Liver (tissue), 9 donors: Measurements from ENCODE around the gene LRRC4. TPM values are rescaled to one million over a fixed set of nuclear protein-coding genes. Genes with fewer than 3 reads are reported as not detected.

Experiments used
- DNase-seq: peaks from one replicate; pipeline ENCODE4 v3.0.0-alpha.2; 2017; ENCODE audit warnings: low spot score
- H3K27ac ChIP-seq, 2 donors: one replicate each; pipeline ENCODE4 v1.7.0; 2013; ENCODE audit warnings: inconsistent platforms in 2 of 2, low read length in 2 of 2, control low read depth in 1 of 2, low read depth in 1 of 2, mild to moderate bottlenecking in 1 of 2
- H3K27me3 ChIP-seq, 4 donors: one replicate each; pipeline versions ENCODE4 v1.6.1 to v1.7.0; 2013; ENCODE audit warnings: low read length in 3 of 4, inconsistent platforms in 1 of 4, mild to moderate bottlenecking in 1 of 4, moderate library complexity in 1 of 4; ENCODE audit not compliant: control insufficient read depth in 4 of 4, insufficient read depth in 4 of 4
- H3K36me3 ChIP-seq, 4 donors: one replicate each; pipeline versions ENCODE4 v1.6.1 to v1.7.0; 2013; ENCODE audit warnings: low read length in 3 of 4, mild to moderate bottlenecking in 3 of 4, low read depth in 1 of 4, moderate library complexity in 1 of 4; ENCODE audit not compliant: control insufficient read depth in 4 of 4, insufficient read depth in 3 of 4
- H3K4me1 ChIP-seq, 4 donors: one replicate each; pipeline versions ENCODE4 v1.6.1 to v1.7.0; 2013; ENCODE audit warnings: low read length in 3 of 4, mild to moderate bottlenecking in 3 of 4, moderate library complexity in 1 of 4; ENCODE audit not compliant: control insufficient read depth in 4 of 4, insufficient read depth in 4 of 4
- H3K4me3 ChIP-seq, 3 donors: one replicate each; pipeline versions ENCODE4 v1.6.1 to v1.7.0; 2013; ENCODE audit warnings: low read length in 3 of 3, control low read depth in 1 of 3, low read depth in 1 of 3, mild to moderate bottlenecking in 1 of 3
- H3K9ac ChIP-seq, 2 donors: one replicate each; pipeline ENCODE4 v1.7.0; 2013; ENCODE audit warnings: low read length in 2 of 2, mild to moderate bottlenecking in 2 of 2, moderate library complexity in 2 of 2, control low read depth in 1 of 2, low read depth in 1 of 2
- H3K9me3 ChIP-seq, 4 donors: one replicate each; pipeline versions ENCODE4 v1.6.1 to v1.7.0; 2013; ENCODE audit warnings: low read length in 3 of 4; ENCODE audit not compliant: control insufficient read depth in 4 of 4
- ATF3 ChIP-seq: IDR thresholded peaks from 2 replicates; pipeline ENCODE4 v1.6.1; 2016; ENCODE audit warnings: antibody characterized with exemption
- CTCF ChIP-seq: fragments of 150-350 bp; IDR thresholded peaks from 2 replicates; pipeline ENCODE4 v1.5.1; 2017; ENCODE audit warnings: improper control_type of control experiment, low read depth, low read length; ENCODE audit not compliant: missing input control
- EGR1 ChIP-seq, 2 donors: IDR thresholded peaks; 2 replicates each; pipeline ENCODE4 v1.6.1; 2016 to 2018; ENCODE audit warnings: antibody characterized with exemption in 2 of 2, low read depth in 2 of 2
- FOXA1 ChIP-seq: IDR thresholded peaks from 2 replicates; pipeline ENCODE4 v1.6.1; 2016; ENCODE audit warnings: antibody characterized with exemption
- FOXA2 ChIP-seq: IDR thresholded peaks from 2 replicates; pipeline ENCODE4 v1.6.1; 2016; ENCODE audit warnings: antibody characterized with exemption
- GABPA ChIP-seq, 2 donors: IDR thresholded peaks in 1 of 2; conservative IDR thresholded peaks in 1 of 2; 2 replicates each; pipeline ENCODE4 v1.6.1; 2016; ENCODE audit warnings: antibody characterized with exemption in 2 of 2, mild to moderate bottlenecking in 1 of 2, moderate library complexity in 1 of 2
- HNF4A ChIP-seq, 2 donors: conservative IDR thresholded peaks; 2 replicates each; pipeline ENCODE4 v1.6.1; 2016; ENCODE audit warnings: antibody characterized with exemption in 2 of 2, mild to moderate bottlenecking in 2 of 2
- HNF4G ChIP-seq: IDR thresholded peaks from 2 replicates; pipeline ENCODE4 v1.6.1; 2016; ENCODE audit warnings: antibody characterized with exemption
- JUND ChIP-seq, 2 donors: IDR thresholded peaks; 2 replicates each; pipeline ENCODE4 v1.6.1; 2016; ENCODE audit warnings: antibody characterized with exemption in 2 of 2
- MAX ChIP-seq: IDR thresholded peaks from 2 replicates; pipeline ENCODE4 v1.6.1; 2016; ENCODE audit warnings: antibody characterized with exemption
- NR2F2 ChIP-seq: IDR thresholded peaks from 2 replicates; pipeline ENCODE4 v1.6.1; 2016; ENCODE audit warnings: antibody characterized with exemption
- RAD21 ChIP-seq, 2 donors: IDR thresholded peaks; 2 replicates each; pipeline ENCODE4 v1.6.1; 2016; ENCODE audit warnings: antibody characterized with exemption in 2 of 2, mild to moderate bottlenecking in 2 of 2
- REST ChIP-seq: IDR thresholded peaks from 2 replicates; pipeline ENCODE4 v1.6.1; 2016; ENCODE audit warnings: antibody characterized with exemption, mild to moderate bottlenecking
- RXRA ChIP-seq, 2 donors: IDR thresholded peaks; 2 replicates each; pipeline ENCODE4 v1.6.1; 2017 to 2018; ENCODE audit warnings: antibody characterized with exemption in 2 of 2, mild to moderate bottlenecking in 1 of 2
- SP1 ChIP-seq: IDR thresholded peaks from 2 replicates; pipeline ENCODE4 v1.6.1; 2018; ENCODE audit warnings: antibody characterized with exemption, mild to moderate bottlenecking
- TAF1 ChIP-seq: conservative IDR thresholded peaks from 2 replicates; pipeline ENCODE4 v1.6.1; 2016; ENCODE audit warnings: antibody characterized with exemption, mild to moderate bottlenecking
- YY1 ChIP-seq: IDR thresholded peaks from 2 replicates; pipeline ENCODE4 v1.6.1; 2016; ENCODE audit warnings: antibody characterized with exemption, mild to moderate bottlenecking
- ZBTB33 ChIP-seq: IDR thresholded peaks from 2 replicates; pipeline ENCODE4 v1.6.1; 2016; ENCODE audit warnings: antibody characterized with exemption
- WGBS: extraction: QIAGEN DNeasy Blood & Tissue Kit; methylation state at CpG from one replicate; pipeline ENCODE4 v1.1.7; 2013; 5-methylcytosine and 5-hydroxymethylcytosine counted together
- polyA plus RNA-seq, 2 donors: library from polyadenylated mRNA; stranded (reverse) in 1 of 2; unstranded in 1 of 2; fragments of 200-250 nt in 1 of 2; fragments of >200 nt in 1 of 2; fragmentation: Nextera tagmentation in 1 of 2; extraction: Ambion mirVana in 1 of 2; gene quantifications; one replicate each; pipeline versions ENCODE4 v1.2.1 to v1.2.3, GENCODE V29; 2013 to 2015
- total RNA-seq, 2 donors: library from RNA; depleted of rRNA; stranded (reverse); fragments of >200 nt; gene quantifications; one replicate each; pipeline ENCODE4 v1.2.3, GENCODE V29; 2014
- donor health status: healthy.
- donor health status: healthy.
- donor health status: healthy.
- donor health status: healthy.
- donor health status: healthy.

Gene LRRC4
- total and polyA plus RNA-seq, 4 donors = 0.54 to 2.7 (median 1.2) TPM

- 98% methylated on average over 2 of the region's 2 CpGs for WGBS
These were observed 5.8 kb upstream of the LRRC4 start for GRCh38 chr7:128037081-128037480.

GRCh38 chr7:128036226-128036940 is 5.1 kb upstream of the LRRC4 start:
- TF ChIP-seq HNF4A (conservative IDR thresholded peaks at IDR 0.05) = no peak
- no peak for TF ChIP-seq RAD21 (IDR thresholded peaks at IDR 0.05)
- TF ChIP-seq MAX = no peak
- no peak for TF ChIP-seq RXRA (IDR thresholded peaks at IDR 0.05)
- TF ChIP-seq TAF1 = no peak
- no peak for TF ChIP-seq FOXA2
- no peak for TF ChIP-seq ZBTB33
- TF ChIP-seq REST = no peak
- no peak for TF ChIP-seq GABPA (IDR thresholded peaks at IDR 0.05 in 1 of 2, conservative IDR thresholded peaks at IDR 0.05 in 1 of 2)
- TF ChIP-seq JUND (IDR thresholded peaks at IDR 0.05) = no peak
- no peak for TF ChIP-seq NR2F2
- TF ChIP-seq EGR1 (IDR thresholded peaks at IDR 0.05; ENCODE audit: low read depth in 2 of 2) = no peak
- no peak for TF ChIP-seq HNF4G
- no peak for TF ChIP-seq FOXA1
- no peak for TF ChIP-seq CTCF
- no peak for TF ChIP-seq ATF3
- TF ChIP-seq SP1 = no peak
- TF ChIP-seq YY1 = no peak
- Histone ChIP-seq H3K27me3 (no peaks in the 10 kb centered on the region), H3K36me3 (no peaks in the 10 kb centered on the region), H3K27ac (no peak overlapping the region), H3K4me1 (peaks cover 2 to 4% (median 3%) of the 10 kb centered on the region in 4 donors), H3K4me3 (no peak overlapping the region), H3K9ac (no peak overlapping the region), H3K9me3 (no peaks in the 10 kb centered on the region)
- WGBS = 87% methylated on average over 4 of the region's 4 CpGs
- DNase-seq = no peak

More at GRCh38 chr7:128037081-128037480, 5.8 kb upstream of the LRRC4 start:
- H3K4me1 ChIP-seq = peaks cover 0 to 3% (median 2%) of the 10 kb centered on the region in 4 donors
- no peak overlapping the region for H3K9ac ChIP-seq
- no peaks in the 10 kb centered on the region for H3K27me3 ChIP-seq
- no peak overlapping the region for H3K27ac ChIP-seq
- no peak for DNase-seq
- H3K4me3 ChIP-seq = no peak overlapping the region
- H3K36me3 ChIP-seq = peaks cover 0 to 3% (median 3%) of the 10 kb centered on the region in 4 donors
- no peaks in the 10 kb centered on the region for H3K9me3 ChIP-seq
- TF ChIP-seq JUND (IDR thresholded peaks at IDR 0.05) (no peak), HNF4G (no peak), FOXA1 (no peak)
